ENCODE data around the gene UBL4B.
"Not testable (repeated sequence)": the region's sequence is repeated elsewhere in the genome, so short reads cannot be mapped to it uniquely, and the experiment has no call there.

The UBL4B gene

GRCh38 chr1:110112143-110112542, at the start of gene UBL4B:
Gene UBL4B (plus strand): TSS chr1:110112443. CDS start chr1:110112535, 92 bp downstream.
- FAIRE-seq: no peak

- FAIRE-seq: no peak
Measured at GRCh38 chr1:110062612-110063011, 49.6 kb upstream of the UBL4B start.

GRCh38 chr1:110063781-110064180, 48.5 kb upstream of the UBL4B start:
- FAIRE-seq: no peak

- no peak for FAIRE-seq
Measured at GRCh38 chr1:110064576-110065337, 47.5 kb upstream of the UBL4B start.

GRCh38 chr1:110065841-110066240, 46.4 kb upstream of the UBL4B start:
- no peak for FAIRE-seq

GRCh38 chr1:110067479-110067892, 44.8 kb upstream of the UBL4B start:
- no peak for FAIRE-seq

- no peak for FAIRE-seq
Measured at GRCh38 chr1:110067893-110068645, 44.2 kb upstream of the UBL4B start.

- no peak for FAIRE-seq
Measured at GRCh38 chr1:110068646-110069403, 43.4 kb upstream of the UBL4B start.

GRCh38 chr1:110069404-110070281, 42.6 kb upstream of the UBL4B start:
- FAIRE-seq: no peak

GRCh38 chr1:110070282-110070669, 42.0 kb upstream of the UBL4B start:
- no peak for FAIRE-seq

GRCh38 chr1:110070671-110071242, 41.5 kb upstream of the UBL4B start, which contains the start of gene ALX3:
Gene ALX3 (minus strand): TSS chr1:110070672. CDS start chr1:110070612, 60 bp downstream.
- no peak for FAIRE-seq

GRCh38 chr1:110074166-110074565, 38.1 kb upstream of the UBL4B start:
- no peak for FAIRE-seq

GRCh38 chr1:110076789-110077500, 35.3 kb upstream of the UBL4B start:
- FAIRE-seq: no peak

GRCh38 chr1:110079995-110080394, 32.2 kb upstream of the UBL4B start:
- not testable (repeated sequence) for FAIRE-seq

- FAIRE-seq: no peak
Measured at GRCh38 chr1:110081061-110081460, 31.2 kb upstream of the UBL4B start.

GRCh38 chr1:110082477-110082876, 29.8 kb upstream of the UBL4B start:
- no peak for FAIRE-seq

- no peak for FAIRE-seq
Measured at GRCh38 chr1:110083061-110083865, 29.0 kb upstream of the UBL4B start.

- FAIRE-seq: no peak
Measured at GRCh38 chr1:110083866-110084226, 28.4 kb upstream of the UBL4B start.

- no peak for FAIRE-seq
Measured at GRCh38 chr1:110084227-110085078, 27.8 kb upstream of the UBL4B start.
